ENCODE data around the gene UNCX.

DNA sequence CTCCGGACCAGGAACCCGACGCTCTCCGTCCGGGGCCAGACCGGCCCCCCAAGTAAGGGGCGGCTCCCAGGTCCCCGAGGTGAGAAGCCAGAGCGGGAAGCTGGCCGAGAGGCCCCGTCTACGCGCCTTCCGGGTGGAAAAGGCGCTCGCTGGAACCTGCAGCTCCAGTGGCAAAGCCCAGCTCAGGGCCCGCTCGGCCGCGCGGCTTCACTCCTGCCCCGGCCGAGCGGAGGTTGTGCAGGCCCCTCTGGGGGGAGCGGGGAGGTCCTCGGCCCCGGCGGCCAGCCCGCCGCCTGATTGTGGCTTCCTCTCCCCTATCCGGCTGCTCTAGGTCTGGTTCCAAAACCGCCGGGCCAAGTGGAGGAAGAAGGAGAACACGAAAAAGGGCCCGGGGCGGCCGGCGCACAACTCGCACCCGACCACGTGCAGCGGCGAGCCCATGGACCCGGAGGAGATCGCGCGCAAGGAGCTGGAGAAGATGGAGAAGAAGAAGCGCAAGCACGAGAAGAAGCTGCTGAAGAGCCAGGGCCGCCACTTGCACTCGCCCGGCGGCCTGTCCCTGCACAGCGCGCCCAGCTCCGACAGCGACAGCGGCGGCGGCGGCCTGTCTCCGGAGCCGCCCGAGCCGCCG lies 2.9 kb downstream of the UNCX start:
- TF ChIP-seq EZH2phosphoT487 (IDR thresholded peaks at IDR 0.05; ENCODE audit: insufficient read depth, low read depth) (no peak), EZH2 (IDR thresholded peaks at IDR 0.05; ENCODE audit: insufficient read depth, poor library complexity, severe bottlenecking) (peak; percentile 98)

Data from GM23248 (cell line).